HFF-Myc (cell line): Measurements from ENCODE around the gene CHST11.
A peak's percentile ranks its signal among the peaks of the same experiment; 100 is the strongest.

ENCODE experiments used
- DNase-seq: peaks from one replicate; pipeline ENCODE4 v3.0.0-alpha.2; 2011; ENCODE audit warnings: low read depth; ENCODE audit errors: extremely low read depth
- H3K4me3 ChIP-seq: replicated peaks from 2 replicates; pipeline ENCODE4 v1.5.1; 2011; ENCODE audit warnings: low read depth, mild to moderate bottlenecking, control low read depth, low read length
- TF ChIP-seq, protein P1 (sequence below): IDR thresholded peaks from 2 replicates; pipeline ENCODE4 v1.5.1; 2012; ENCODE audit warnings: mild to moderate bottlenecking, low read depth, low read length, control low read depth; ENCODE audit errors: missing control alignments

Gene CHST11

DNA sequence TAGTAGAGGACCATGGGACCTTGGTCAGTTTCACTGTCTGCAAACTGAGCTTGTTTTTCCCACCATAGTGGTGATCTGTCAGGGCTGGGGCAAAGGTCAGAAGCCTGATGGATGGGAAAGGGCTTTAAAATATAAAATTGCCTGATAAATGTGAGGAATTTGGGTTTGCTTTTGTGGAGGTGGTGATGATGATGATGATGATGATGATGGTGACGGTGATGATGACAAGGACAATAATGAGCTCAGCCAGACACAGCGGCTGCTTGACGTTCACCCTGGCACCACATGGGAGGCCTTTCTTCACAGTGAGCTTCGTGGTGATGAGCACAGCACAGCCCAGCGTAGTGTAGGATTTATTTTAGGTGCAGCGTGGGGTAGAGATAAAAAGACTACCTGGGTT is 257.6 kb downstream of the CHST11 start:
- DNase-seq = no peak
- TF ChIP-seq, protein P1, sequence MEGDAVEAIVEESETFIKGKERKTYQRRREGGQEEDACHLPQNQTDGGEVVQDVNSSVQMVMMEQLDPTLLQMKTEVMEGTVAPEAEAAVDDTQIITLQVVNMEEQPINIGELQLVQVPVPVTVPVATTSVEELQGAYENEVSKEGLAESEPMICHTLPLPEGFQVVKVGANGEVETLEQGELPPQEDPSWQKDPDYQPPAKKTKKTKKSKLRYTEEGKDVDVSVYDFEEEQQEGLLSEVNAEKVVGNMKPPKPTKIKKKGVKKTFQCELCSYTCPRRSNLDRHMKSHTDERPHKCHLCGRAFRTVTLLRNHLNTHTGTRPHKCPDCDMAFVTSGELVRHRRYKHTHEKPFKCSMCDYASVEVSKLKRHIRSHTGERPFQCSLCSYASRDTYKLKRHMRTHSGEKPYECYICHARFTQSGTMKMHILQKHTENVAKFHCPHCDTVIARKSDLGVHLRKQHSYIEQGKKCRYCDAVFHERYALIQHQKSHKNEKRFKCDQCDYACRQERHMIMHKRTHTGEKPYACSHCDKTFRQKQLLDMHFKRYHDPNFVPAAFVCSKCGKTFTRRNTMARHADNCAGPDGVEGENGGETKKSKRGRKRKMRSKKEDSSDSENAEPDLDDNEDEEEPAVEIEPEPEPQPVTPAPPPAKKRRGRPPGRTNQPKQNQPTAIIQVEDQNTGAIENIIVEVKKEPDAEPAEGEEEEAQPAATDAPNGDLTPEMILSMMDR = no peak

DNA sequence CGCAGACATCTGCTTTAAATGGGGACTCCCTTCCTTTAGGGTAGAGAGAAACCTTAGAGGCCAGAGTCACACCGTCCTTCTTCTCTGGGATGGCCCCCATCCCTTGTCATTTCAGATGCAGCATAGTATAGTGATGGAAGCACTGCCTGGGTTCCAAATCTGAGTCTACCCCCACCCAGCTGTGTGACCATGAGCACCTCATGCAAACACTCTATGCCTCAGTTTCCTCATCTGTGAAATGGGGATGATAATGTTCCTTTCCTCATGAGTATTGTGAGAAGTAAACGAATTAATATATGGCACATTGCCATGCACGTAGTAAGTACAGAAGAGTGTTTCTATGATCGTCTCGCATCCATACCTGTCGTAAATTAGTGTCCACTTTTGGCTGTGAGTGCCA is 259.4 kb downstream of the CHST11 start:
- TF ChIP-seq, protein P1 = no peak
- no peak overlapping the region for H3K4me3 ChIP-seq
- DNase-seq = no peak

More for the DNA sequence above, 257.6 kb downstream of the CHST11 start:
- no peak overlapping the region for H3K4me3 ChIP-seq

DNA sequence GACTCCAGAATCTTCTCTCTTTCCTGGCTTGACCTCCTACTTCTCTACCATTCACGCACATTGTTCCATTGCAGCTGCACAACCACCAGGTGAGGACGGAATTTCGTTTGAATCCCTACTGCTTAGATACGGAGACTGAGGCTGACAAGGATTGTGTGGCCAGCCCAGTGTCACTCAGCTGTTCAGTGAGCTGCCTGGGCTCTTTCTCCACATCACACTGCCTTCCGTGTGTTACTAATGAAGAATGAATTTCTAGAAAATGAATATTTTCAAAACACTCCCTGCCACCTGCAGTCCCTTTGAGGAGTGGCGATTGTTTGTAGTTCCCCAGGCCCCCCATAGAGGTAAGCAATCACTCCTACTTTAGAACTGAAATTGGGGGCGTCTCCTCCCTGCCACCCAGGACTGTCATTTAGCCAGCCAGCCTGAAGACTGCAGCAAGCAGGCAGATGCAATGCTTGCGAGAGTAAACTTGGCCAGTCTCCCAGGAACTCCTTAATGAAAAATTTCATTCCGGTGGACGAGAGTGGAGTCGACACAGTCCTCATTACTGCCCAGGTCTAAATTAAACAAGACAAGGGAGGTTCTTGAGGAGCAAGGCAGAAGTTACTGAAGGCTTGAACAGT is 261.7 kb downstream of the CHST11 start:
- no peak for DNase-seq
- no peak overlapping the region for H3K4me3 ChIP-seq
- TF ChIP-seq, protein P1 = no peak

DNA sequence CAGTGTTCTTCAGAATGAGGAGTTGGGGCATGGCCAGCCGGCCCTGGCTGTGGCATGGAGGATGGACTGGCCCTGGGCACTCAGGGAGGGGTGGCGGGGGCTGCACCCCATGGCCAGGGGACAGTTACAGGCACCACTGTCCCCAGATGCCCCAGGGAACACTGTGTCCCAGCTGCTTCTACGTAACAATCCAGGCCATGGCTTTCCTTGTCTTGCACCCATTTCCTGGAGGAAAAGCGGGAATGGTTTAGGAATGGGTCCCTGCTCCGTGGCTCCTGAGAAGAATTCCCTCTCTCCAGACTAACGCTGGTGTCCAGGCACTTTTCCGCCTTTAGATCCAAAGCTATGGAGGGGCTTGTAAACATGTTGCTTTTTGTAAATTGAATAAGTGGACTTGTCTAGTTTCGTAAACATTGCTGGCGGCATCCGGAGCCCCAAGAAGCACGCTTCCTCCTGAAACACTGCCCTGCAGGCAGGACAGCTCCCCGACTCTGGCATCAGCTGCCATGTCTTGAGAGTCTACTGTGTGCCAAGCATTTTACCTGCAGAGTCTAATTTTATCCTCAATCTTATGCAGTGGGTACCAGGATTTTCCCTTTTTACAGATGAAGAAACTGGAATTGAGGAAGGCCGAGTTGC is 263.1 kb downstream of the CHST11 start:
- TF ChIP-seq, protein P1 = no peak
- DNase-seq = no peak
- H3K4me3 ChIP-seq = no peak overlapping the region

DNA sequence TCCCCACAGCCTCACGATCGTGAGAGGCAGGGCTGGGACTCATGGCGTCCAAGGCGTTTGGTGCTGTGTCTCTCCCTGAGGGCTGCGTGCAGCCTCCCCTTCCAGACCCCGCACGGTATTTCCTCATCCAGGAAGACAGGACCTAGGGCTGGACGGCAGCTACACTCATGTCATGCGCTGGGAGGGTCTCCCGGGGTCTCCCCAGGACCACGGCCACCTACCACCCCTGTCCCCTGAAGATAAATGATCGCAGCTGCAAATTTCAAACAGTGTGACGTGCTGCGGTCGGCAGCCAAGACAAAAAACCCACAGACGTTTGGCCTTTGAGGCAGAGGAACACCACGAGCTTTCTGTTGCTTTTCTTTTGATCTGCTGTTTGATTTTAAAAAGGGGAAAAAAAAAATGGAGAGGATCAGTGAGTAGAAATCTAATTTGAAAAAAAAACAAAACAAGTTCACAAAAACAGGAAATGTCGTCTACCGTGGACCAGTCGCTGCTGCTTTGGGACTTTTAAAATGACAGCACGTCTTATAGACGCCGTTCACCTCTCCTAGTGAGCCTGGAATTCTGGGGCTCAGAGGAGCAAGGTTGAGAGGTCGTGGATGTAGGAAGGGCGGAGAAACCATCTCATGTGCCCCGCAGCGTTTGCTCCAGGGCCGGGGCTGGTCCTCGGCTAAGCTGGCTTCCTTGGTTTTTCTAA is 263.7 kb downstream of the CHST11 start:
- H3K4me3 ChIP-seq = peak overlapping the region; percentile 14; the same call in 1 of the 2 replicates
- no peak for DNase-seq
- TF ChIP-seq, protein P1 = no peak

DNA sequence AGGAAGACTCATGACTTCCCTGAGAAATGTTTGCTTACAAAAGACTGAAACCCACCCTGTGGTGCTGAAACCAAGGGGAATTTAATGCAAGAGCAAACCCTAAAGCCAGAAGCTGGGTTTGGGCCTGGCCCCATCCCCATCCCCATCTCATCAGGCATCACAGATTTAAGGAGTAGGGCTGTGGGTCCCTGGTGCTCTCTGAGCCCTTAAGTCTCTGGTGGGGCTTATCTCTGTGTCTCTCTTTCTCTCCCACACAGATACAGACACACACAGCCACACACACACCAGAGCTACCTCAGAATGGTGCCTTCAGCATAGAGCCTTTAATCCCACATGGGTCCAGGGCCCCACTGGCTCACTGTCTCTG is 264.3 kb downstream of the CHST11 start:
- TF ChIP-seq, protein P1 = no peak
- no peak for DNase-seq
- no peak overlapping the region for H3K4me3 ChIP-seq
